Spleen (tissue), 11 donors: ENCODE data around the gene EFCAB8. TPM values are rescaled to one million over a fixed set of nuclear protein-coding genes. Genes with fewer than 3 reads are reported as not detected.
"Not testable (repeated sequence)": the region's sequence is repeated elsewhere in the genome, so short reads cannot be mapped to it uniquely, and the experiment has no call there.

Source experiments
- DNase-seq: peaks from one replicate; pipeline ENCODE4 v3.0.0-alpha.2; 2020
- H3K27ac ChIP-seq, 8 donors: fragments of 200-600 bp; sonication (generic) in 7 of 8; 1 replicate in 4 of 8; 2 replicates in 4 of 8; pipeline versions ENCODE4 v1.5.0 to v1.8.0; 2016 to 2021; ENCODE audit warnings: inconsistent platforms in 4 of 8, mild to moderate bottlenecking in 4 of 8, moderate library complexity in 1 of 8
- H3K27me3 ChIP-seq, 7 donors: fragments of 200-600 bp; sonication (generic) in 6 of 7; replicated peaks in 1 of 7; 1 replicate in 4 of 7; 2 replicates in 3 of 7; pipeline versions ENCODE4 v1.5.0 to v1.8.0; 2016 to 2021; ENCODE audit warnings: inconsistent platforms in 3 of 7, mild to moderate bottlenecking in 1 of 7
- H3K36me3 ChIP-seq, 6 donors: fragments of 200-600 bp; sonication (generic) in 5 of 6; 1 replicate in 4 of 6; 2 replicates in 2 of 6; pipeline versions ENCODE4 v1.5.0 to v1.8.0; 2016 to 2021; ENCODE audit warnings: inconsistent platforms in 2 of 6
- H3K4me1 ChIP-seq, 6 donors: fragments of 200-600 bp; sonication (generic) in 5 of 6; 1 replicate in 3 of 6; 2 replicates in 3 of 6; pipeline versions ENCODE4 v1.5.0 to v1.8.0; 2016 to 2021; ENCODE audit warnings: inconsistent platforms in 3 of 6
- H3K4me3 ChIP-seq, 8 donors: fragments of 200-600 bp; sonication (generic) in 7 of 8; 1 replicate in 4 of 8; 2 replicates in 4 of 8; pipeline versions ENCODE4 v1.5.0 to v1.8.0; 2016 to 2021; ENCODE audit warnings: inconsistent platforms in 4 of 8, mild to moderate bottlenecking in 4 of 8, moderate library complexity in 2 of 8
- H3K9me3 ChIP-seq, 8 donors: fragments of 200-600 bp; sonication (generic) in 7 of 8; 1 replicate in 4 of 8; 2 replicates in 4 of 8; pipeline versions ENCODE4 v1.5.0 to v1.8.0; 2016 to 2021; ENCODE audit warnings: inconsistent platforms in 4 of 8
- POLR2A ChIP-seq, 3 donors: fragments of 450-650 bp; IDR thresholded peaks; one replicate each; pipeline ENCODE4 v1.5.1; 2017; ENCODE audit warnings: antibody characterized with exemption in 3 of 3, mild to moderate bottlenecking in 1 of 3
- POLR2AphosphoS5 ChIP-seq, 3 donors: sonication (generic); formaldehyde crosslinking; IDR thresholded peaks; one replicate each; pipeline ENCODE4 v1.5.1; 2017; ENCODE audit warnings: antibody characterized with exemption in 3 of 3
- WGBS, 5 donors: extraction: QIAGEN DNeasy Blood & Tissue Kit in 3 of 5; methylation state at CpG; one replicate each; pipeline versions ENCODE4 v1.1.5 to v1.1.7; 2013 to 2018; 5-methylcytosine and 5-hydroxymethylcytosine counted together
- intact Hi-C: fragments of 100-400 bp; cut with DNase I; formaldehyde crosslinking; loops from one replicate; pipeline ENCODE4 v1.15.0; 2023; ENCODE audit warnings: low total_unique reads
- polyA plus RNA-seq, 3 donors: library from polyadenylated mRNA; stranded (reverse); fragments of 200-250 nt; gene quantifications; one replicate each; pipeline ENCODE4 v1.2.1, GENCODE V29; 2013
- total RNA-seq, 7 donors: library from RNA; depleted of rRNA in 3 of 7; stranded (reverse); fragments of >200 nt in 3 of 7; fragmentation: NEBNext Ultra II Directional in 4 of 7; extraction: Animal tissue kit (Norgen Biotek cat#: 25700) in 4 of 7; gene quantifications; one replicate each; pipeline versions ENCODE4 v1.1.0 to v1.2.1, GENCODE V29; 2016 to 2021
- TF ChIP-seq, protein P1 (sequence below), 11 experiments: fragments of 200-600 bp in 7 of 11; fragments of 450-650 bp in 4 of 11; sonication (generic) in 4 of 11; IDR thresholded peaks in 8 of 11; conservative IDR thresholded peaks in 3 of 11; 1 replicate in 7 of 11; 2 replicates in 4 of 11; pipeline versions ENCODE4 v1.4.0 to v1.8.0; 2016 to 2021; ENCODE audit warnings: antibody characterized with exemption in 11 of 11, inconsistent platforms in 4 of 11, mild to moderate bottlenecking in 1 of 11
- donor health status: healthy with polysubstance abuse.
- donor health status: DM: no; HTN: no; CAD: no; lungs with moderate emphysema.
- donor health status: DM: no; HTN: no; CAD: no.
- donor health status: Bipolar disorder and iron deficiency.
- donor health status: healthy.
- donor health status: DM: no; HTN: no; CAD: no.
- donor health status: DM: yes; HTN: yes; CAD: no.

Gene EFCAB8
- total and polyA plus RNA-seq, 10 donors: 0.06 to 4.2 (median 1.0) TPM

DNA sequence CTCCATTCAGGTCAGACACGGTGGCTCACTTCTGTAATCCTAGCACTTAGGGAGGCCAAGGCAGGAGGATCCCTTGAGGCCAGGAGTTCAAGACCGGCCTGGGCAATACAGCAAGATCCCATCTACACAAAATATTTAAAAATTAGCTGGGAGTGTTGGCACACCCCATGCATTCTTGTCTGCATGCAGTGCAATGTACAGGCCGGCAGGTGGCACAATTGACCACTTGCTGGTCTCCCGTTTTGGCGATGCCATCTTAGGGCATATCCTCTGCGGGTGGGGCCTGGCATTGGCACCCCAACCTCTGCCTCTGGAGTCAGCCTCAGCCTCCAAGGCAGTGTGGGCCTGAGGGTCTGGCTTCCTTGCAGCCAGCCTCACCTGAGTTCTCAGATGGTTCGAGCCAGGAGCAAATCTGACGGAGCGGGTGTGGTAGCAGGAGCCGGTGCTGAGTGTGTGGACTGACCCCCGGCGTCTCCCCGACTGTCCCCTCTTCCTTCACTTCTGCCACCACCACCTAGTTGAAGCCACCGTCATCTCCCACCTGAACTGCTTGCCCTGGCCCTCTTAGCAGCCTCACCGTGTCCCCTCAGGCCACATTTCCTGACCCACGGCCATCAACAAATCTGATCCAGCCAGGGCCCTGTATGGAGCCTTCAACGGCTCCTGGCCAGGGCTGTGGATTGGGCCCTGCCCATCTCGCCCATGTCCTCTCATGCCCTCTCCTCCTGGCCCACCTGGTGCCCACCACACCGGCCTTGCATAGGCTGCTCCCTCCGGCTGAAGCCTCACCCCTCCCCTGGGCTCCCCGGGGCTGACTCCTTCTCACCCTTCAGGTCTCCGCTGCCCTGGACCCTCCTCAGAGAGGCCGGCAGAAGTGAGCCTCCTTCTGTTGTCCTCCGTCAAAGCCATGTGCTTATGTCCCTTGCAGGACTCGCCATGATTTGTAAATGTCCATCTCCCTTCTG, 44.0 kb downstream of the EFCAB8 start:
- peaks cover 0 to 7% (median 2%) of the 10 kb centered on the region in 6 donors for H3K4me1 ChIP-seq
- H3K27me3 ChIP-seq: no peaks in the 10 kb centered on the region
- TF ChIP-seq POLR2AphosphoS5 (IDR thresholded peaks at IDR 0.05) (no peak), POLR2A (IDR thresholded peaks at IDR 0.05) (no peak)
- TF ChIP-seq, protein P1, sequence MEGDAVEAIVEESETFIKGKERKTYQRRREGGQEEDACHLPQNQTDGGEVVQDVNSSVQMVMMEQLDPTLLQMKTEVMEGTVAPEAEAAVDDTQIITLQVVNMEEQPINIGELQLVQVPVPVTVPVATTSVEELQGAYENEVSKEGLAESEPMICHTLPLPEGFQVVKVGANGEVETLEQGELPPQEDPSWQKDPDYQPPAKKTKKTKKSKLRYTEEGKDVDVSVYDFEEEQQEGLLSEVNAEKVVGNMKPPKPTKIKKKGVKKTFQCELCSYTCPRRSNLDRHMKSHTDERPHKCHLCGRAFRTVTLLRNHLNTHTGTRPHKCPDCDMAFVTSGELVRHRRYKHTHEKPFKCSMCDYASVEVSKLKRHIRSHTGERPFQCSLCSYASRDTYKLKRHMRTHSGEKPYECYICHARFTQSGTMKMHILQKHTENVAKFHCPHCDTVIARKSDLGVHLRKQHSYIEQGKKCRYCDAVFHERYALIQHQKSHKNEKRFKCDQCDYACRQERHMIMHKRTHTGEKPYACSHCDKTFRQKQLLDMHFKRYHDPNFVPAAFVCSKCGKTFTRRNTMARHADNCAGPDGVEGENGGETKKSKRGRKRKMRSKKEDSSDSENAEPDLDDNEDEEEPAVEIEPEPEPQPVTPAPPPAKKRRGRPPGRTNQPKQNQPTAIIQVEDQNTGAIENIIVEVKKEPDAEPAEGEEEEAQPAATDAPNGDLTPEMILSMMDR (IDR thresholded peaks at IDR 0.05 in 8 of 11, conservative IDR thresholded peaks at IDR 0.05 in 3 of 11): peak; percentile 88 to 97 (median 94)
- intact Hi-C loops: loop anchor here (5.0 kb wide), 2 partner anchors 105 to 395 kb away; partner anchors contain the start of gene BPIFB2
- no peaks in the 10 kb centered on the region for H3K9me3 ChIP-seq
- no peak overlapping the region for H3K27ac ChIP-seq
- DNase-seq: peak; percentile 90
- no peaks in the 10 kb centered on the region for H3K36me3 ChIP-seq
- WGBS, 5 donors: 66 to 71% (median 67%) methylated on average over 25 of the region's 25 CpGs
- no peak overlapping the region for H3K4me3 ChIP-seq

DNA sequence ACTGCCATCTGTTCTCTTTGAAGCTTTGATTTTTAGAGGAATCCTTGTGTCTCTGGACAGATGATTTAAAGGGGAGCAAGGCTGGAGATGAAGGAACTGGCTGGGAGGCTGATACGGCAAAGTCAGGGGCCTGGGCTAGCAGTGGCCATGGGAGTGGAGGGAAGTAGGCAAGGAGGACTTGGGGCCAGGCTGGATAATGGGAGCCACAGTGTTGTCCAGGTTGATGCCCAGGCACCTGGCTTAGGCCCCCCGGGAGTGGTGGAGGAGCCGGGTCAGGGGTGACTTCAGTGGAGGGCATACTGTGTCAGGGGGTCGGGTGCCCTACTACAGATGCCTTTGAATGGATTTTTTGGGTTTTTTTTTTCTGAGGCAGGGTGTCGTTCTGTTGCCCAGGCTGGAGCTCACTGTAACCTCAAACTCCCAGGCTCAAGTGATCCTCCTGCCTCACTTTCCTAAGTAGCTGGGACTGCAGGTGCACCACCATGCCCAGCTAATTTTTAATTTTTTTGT, 45.0 kb downstream of the EFCAB8 start:
- H3K4me1 ChIP-seq: peaks cover 0 to 7% (median 2%) of the 10 kb centered on the region in 6 donors
- intact Hi-C loops: loop anchor here (5.0 kb wide), 2 partner anchors 104 to 394 kb away; partner anchors contain the start of gene BPIFB2
- TF ChIP-seq POLR2A (IDR thresholded peaks at IDR 0.05): no peak
- TF ChIP-seq, protein P1 (IDR thresholded peaks at IDR 0.05 in 8 of 11, conservative IDR thresholded peaks at IDR 0.05 in 3 of 11): no peak
- no peak for TF ChIP-seq POLR2AphosphoS5 (IDR thresholded peaks at IDR 0.05)
- no peak overlapping the region for H3K4me3 ChIP-seq
- H3K27ac ChIP-seq: no peak overlapping the region
- WGBS, 5 donors: 90 to 99% (median 91%) methylated on average over 5 of the region's 5 CpGs
- H3K27me3 ChIP-seq: no peaks in the 10 kb centered on the region
- DNase-seq: peak; percentile 41
- H3K36me3 ChIP-seq: no peaks in the 10 kb centered on the region
- H3K9me3 ChIP-seq: no peaks in the 10 kb centered on the region

DNA sequence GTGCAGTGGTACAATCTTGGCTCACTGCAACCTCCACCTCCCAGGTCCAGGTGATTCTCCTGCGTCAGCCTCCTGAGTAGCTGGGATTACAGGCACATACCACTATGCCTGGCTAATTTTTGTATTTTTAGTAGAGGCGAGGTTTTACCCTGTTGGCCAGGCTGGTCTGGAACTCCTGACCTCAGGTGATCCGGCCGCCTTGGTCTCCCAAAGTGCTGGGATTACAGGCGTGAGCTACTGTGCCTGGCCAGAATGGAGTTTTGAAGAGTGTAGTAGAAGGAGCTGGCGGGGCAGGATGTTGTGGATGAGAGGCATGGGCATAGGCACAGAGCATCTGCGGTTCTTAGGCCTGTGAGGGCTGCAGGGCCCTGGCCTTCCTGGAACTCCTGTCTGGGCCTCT, 46.0 kb downstream of the EFCAB8 start:
- not testable (repeated sequence) for H3K4me3 ChIP-seq, H3K27ac ChIP-seq, H3K36me3 ChIP-seq, H3K27me3 ChIP-seq, H3K4me1 ChIP-seq, H3K9me3 ChIP-seq
- WGBS, 5 donors: 93 to 99% (median 97%) methylated on average over 7 of the region's 7 CpGs
- intact Hi-C loops: loop anchor here (5.0 kb wide), 2 partner anchors 103 to 393 kb away; partner anchors contain the start of gene BPIFB2
- DNase-seq: peak; percentile 35

DNA sequence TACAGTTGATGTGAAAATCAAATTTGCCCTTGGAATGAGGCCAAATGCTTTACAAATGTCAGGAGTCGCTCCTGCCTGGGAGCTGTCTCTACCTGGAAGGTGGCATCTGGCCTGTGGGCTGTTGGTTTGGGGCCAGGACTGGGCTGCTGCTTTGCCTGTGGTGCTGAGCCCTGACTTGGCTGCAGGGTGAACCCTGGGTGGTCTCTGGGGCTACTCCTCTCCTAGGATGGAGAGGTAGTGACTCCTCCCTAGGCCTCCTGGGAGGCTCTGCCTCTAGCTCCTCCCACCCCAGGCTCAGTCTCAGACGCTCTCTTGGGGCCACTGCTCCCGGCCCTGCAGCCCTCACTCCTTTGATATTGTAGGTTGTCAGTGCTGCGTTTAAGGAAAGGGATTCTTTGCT, 47.5 kb downstream of the EFCAB8 start:
- Histone ChIP-seq H3K36me3 (no peaks in the 10 kb centered on the region), H3K9me3 (no peaks in the 10 kb centered on the region), H3K4me1 (peaks cover 0 to 7% (median 2%) of the 10 kb centered on the region in 6 donors), H3K4me3 (no peak overlapping the region), H3K27me3 (no peaks in the 10 kb centered on the region), H3K27ac (no peak overlapping the region)
- TF ChIP-seq, protein P1 (IDR thresholded peaks at IDR 0.05 in 8 of 11, conservative IDR thresholded peaks at IDR 0.05 in 3 of 11): no peak
- TF ChIP-seq POLR2A (IDR thresholded peaks at IDR 0.05) (no peak), POLR2AphosphoS5 (IDR thresholded peaks at IDR 0.05) (no peak)
- DNase-seq: peak; percentile 62
- WGBS, 5 donors: 34 to 54% (median 45%) methylated on average over 4 of the region's 4 CpGs
- intact Hi-C loops: no loop called here
